Measurements from ENCODE around the gene FBXO24. TPM values are rescaled to one million over a fixed set of nuclear protein-coding genes. Genes with fewer than 3 reads are reported as not detected.

The FBXO24 gene
- total RNA-seq, 2 experiments from 2014 or later, result 0.36 TPM

Other genes with a start within 250 kb of the FBXO24 start
- 10 to 100 TPM; 29.9 to 36.7 TPM for gene PILRB, start 228.2 kb upstream of the FBXO24 start, total RNA-seq
- under 1 TPM; 0.30 to 0.48 TPM for gene PILRA, start 212.8 kb upstream of the FBXO24 start, total RNA-seq
- gene ZCWPW1, start 157.6 kb upstream of the FBXO24 start, total RNA-seq, result 1 to 10 TPM; 2.3 TPM
- 10 to 100 TPM; 69.9 to 70.3 TPM for gene MEPCE, start 156.5 kb upstream of the FBXO24 start, total RNA-seq
- gene PPP1R35, start 149.8 kb upstream of the FBXO24 start, total RNA-seq, result 10 to 100 TPM; 47.3 to 47.8 TPM
- 1 to 10 TPM; 1.4 to 1.6 TPM for gene SPACDR, start 122.1 kb upstream of the FBXO24 start, total RNA-seq
- 10 to 100 TPM; 90.9 to 95.0 TPM for gene TSC22D4, start 107.1 kb upstream of the FBXO24 start, total RNA-seq
- under 1 TPM; 0.13 to 0.15 TPM for gene NYAP1, start 102.4 kb upstream of the FBXO24 start, total RNA-seq
- gene AGFG2, start 47.1 kb upstream of the FBXO24 start, total RNA-seq, result 10 to 100 TPM; 64.1 to 64.8 TPM
- 1 to 10 TPM; 5.6 to 7.5 TPM for gene SAP25, start 12.4 kb upstream of the FBXO24 start, total RNA-seq
- 10 to 100 TPM; 80.3 to 84.5 TPM for gene LRCH4, start 199 bp upstream of the FBXO24 start, total RNA-seq
- gene PCOLCE, start 16.0 kb downstream of the FBXO24 start, total RNA-seq, result 1 to 10 TPM; 6.3 to 8.1 TPM
- gene MOSPD3, start 26.2 kb downstream of the FBXO24 start, total RNA-seq, result 10 to 100 TPM; 15.4 to 16.7 TPM
- 10 to 100 TPM; 17.7 to 21.8 TPM for gene TFR2, start 55.2 kb downstream of the FBXO24 start, total RNA-seq
- gene ACTL6B, start 70.1 kb downstream of the FBXO24 start, total RNA-seq, result not detected
- gene GNB2, start 87.4 kb downstream of the FBXO24 start, total RNA-seq, result 100 to 1,000 TPM; 235 to 241 TPM
- gene GIGYF1, start 107.9 kb downstream of the FBXO24 start, total RNA-seq, result 10 to 100 TPM; 47.8 to 48.6 TPM
- gene POP7, start 119.8 kb downstream of the FBXO24 start, total RNA-seq, result 10 to 100 TPM; 82.3 to 85.9 TPM
- gene EPO, start 134.1 kb downstream of the FBXO24 start, total RNA-seq, result under 1 TPM in 1 of 2 experiments, not detected in 1; 0.15 TPM
- gene ZAN, start 147.3 kb downstream of the FBXO24 start, total RNA-seq, result not detected
- gene EPHB4, start 241.2 kb downstream of the FBXO24 start, total RNA-seq, result 1 to 10 TPM; 2.9 to 3.5 TPM

All from activated CD8-positive, alpha-beta memory T cell treated with anti-CD3 and anti-CD28 coated beads for 36 hours (primary cell).